SK-N-SH treated with all-trans-retinoic acid at 6 μM for 48 hours (cell line): ENCODE data around the gene NIPSNAP3A.
"Not testable (repeated sequence)": the region's sequence is repeated elsewhere in the genome, so short reads cannot be mapped to it uniquely, and the experiment has no call there.

Experiments
- ATAC-seq: fragments of 200-7000 bp; cut with Tn5 transposase; 3 replicates; pipeline ENCODE4 v1.9.1; 2020; ENCODE audit warnings: mild to moderate bottlenecking, moderate library complexity
- ARNTL ChIP-seq: fragments of 450-650 bp; formaldehyde crosslinking; IDR thresholded peaks from 2 replicates; pipeline ENCODE4 v1.5.0; 2020; ENCODE audit warnings: low read depth, mild to moderate bottlenecking, moderate library complexity, borderline replicate concordance
- BACH2 ChIP-seq: fragments of 250-450 bp; sonication (Bioruptor Pico); IDR thresholded peaks from 2 replicates; pipeline ENCODE4 v1.9.0; 2021; ENCODE audit warnings: mild to moderate bottlenecking, borderline replicate concordance
- CSDC2 ChIP-seq: fragments of 250-450 bp; sonication (Bioruptor Pico); IDR thresholded peaks from 2 replicates; pipeline ENCODE4 v1.5.0; 2020; ENCODE audit warnings: mild to moderate bottlenecking, moderate library complexity
- ESRRG ChIP-seq: fragments of 250-450 bp; sonication (Bioruptor Pico); IDR thresholded peaks from 2 replicates; pipeline ENCODE4 v1.6.1; 2021; ENCODE audit warnings: mild to moderate bottlenecking
- GLIS3 ChIP-seq: fragments of 250-450 bp; sonication (Bioruptor Pico); IDR thresholded peaks from 2 replicates; pipeline ENCODE4 v1.5.0; 2020; ENCODE audit warnings: mild to moderate bottlenecking, moderate library complexity
- ISL1 ChIP-seq: fragments of 250-450 bp; sonication (Bioruptor Pico); IDR thresholded peaks from 2 replicates; pipeline ENCODE4 v2.1.2; 2022; ENCODE audit warnings: mild to moderate bottlenecking, moderate library complexity
- OSR1 ChIP-seq: fragments of 250-450 bp; sonication (Bioruptor Pico); IDR thresholded peaks from 2 replicates; pipeline ENCODE4 v1.8.0; 2022; ENCODE audit warnings: moderate library complexity, mild to moderate bottlenecking, inconsistent platforms
- PPARA ChIP-seq: fragments of 250-450 bp; sonication (Bioruptor Pico); IDR thresholded peaks from 2 replicates; pipeline ENCODE4 v1.5.0; 2020; ENCODE audit warnings: mild to moderate bottlenecking, borderline replicate concordance
- RARB ChIP-seq: fragments of 250-450 bp; sonication (Bioruptor Pico); IDR thresholded peaks from 2 replicates; pipeline ENCODE4 v1.8.0; 2021; ENCODE audit warnings: mild to moderate bottlenecking, moderate library complexity
- TCF4 ChIP-seq: fragments of 250-450 bp; sonication (Bioruptor Pico); IDR thresholded peaks from 2 replicates; pipeline ENCODE4 v1.8.0; 2021; ENCODE audit warnings: mild to moderate bottlenecking, moderate library complexity, borderline replicate concordance
- TOX ChIP-seq: fragments of 250-450 bp; sonication (Bioruptor Pico); IDR thresholded peaks from 2 replicates; pipeline ENCODE4 v1.8.0; 2021; ENCODE audit warnings: mild to moderate bottlenecking, moderate library complexity, borderline replicate concordance
- ZC3H10 ChIP-seq: fragments of 250-450 bp; sonication (Bioruptor Pico); IDR thresholded peaks from 2 replicates; pipeline ENCODE4 v1.5.1; 2021; ENCODE audit warnings: mild to moderate bottlenecking, moderate library complexity
- ZFP3 ChIP-seq: fragments of 250-450 bp; sonication (Bioruptor Pico); IDR thresholded peaks from 2 replicates; pipeline ENCODE4 v1.5.0; 2020; ENCODE audit warnings: mild to moderate bottlenecking, moderate library complexity
- ZFP30 ChIP-seq: fragments of 450-650 bp; formaldehyde crosslinking; IDR thresholded peaks from 2 replicates; pipeline ENCODE4 v1.5.0; 2022; ENCODE audit warnings: mild to moderate bottlenecking, moderate library complexity
- ZNF565 ChIP-seq: fragments of 450-650 bp; formaldehyde crosslinking; conservative IDR thresholded peaks from 2 replicates; pipeline ENCODE4 v1.5.0; 2020; ENCODE audit warnings: low read depth, mild to moderate bottlenecking, moderate library complexity
- ZNF70 ChIP-seq: fragments of 450-650 bp; formaldehyde crosslinking; IDR thresholded peaks from 2 replicates; pipeline ENCODE4 v1.5.0; 2020; ENCODE audit warnings: mild to moderate bottlenecking, moderate library complexity
- ZNF8 ChIP-seq: fragments of 450-650 bp; formaldehyde crosslinking; IDR thresholded peaks from 2 replicates; pipeline ENCODE4 v1.5.0; 2020; ENCODE audit warnings: mild to moderate bottlenecking, moderate library complexity
- TF ChIP-seq, protein P1 (sequence below): fragments of 250-450 bp; sonication (Bioruptor Pico); IDR thresholded peaks from 2 replicates; pipeline ENCODE4 v1.8.0; 2021; ENCODE audit warnings: low read depth, mild to moderate bottlenecking, moderate library complexity, borderline replicate concordance
- TF ChIP-seq, protein P2 (sequence below): fragments of 250-450 bp; sonication (Bioruptor Pico); IDR thresholded peaks from 2 replicates; pipeline ENCODE4 v1.5.1; 2020; ENCODE audit warnings: low read depth, mild to moderate bottlenecking, moderate library complexity
- TF ChIP-seq, protein P3 (sequence below): fragments of 250-450 bp; sonication (Bioruptor Pico); IDR thresholded peaks from 2 replicates; pipeline ENCODE4 v1.8.0; 2020; ENCODE audit warnings: mild to moderate bottlenecking, moderate library complexity, borderline replicate concordance
- TF ChIP-seq, protein P4 (sequence below): fragments of 250-450 bp; sonication (Bioruptor Pico); IDR thresholded peaks from 2 replicates; pipeline ENCODE4 v1.5.1; 2021; ENCODE audit warnings: mild to moderate bottlenecking, moderate library complexity

Gene NIPSNAP3A

DNA sequence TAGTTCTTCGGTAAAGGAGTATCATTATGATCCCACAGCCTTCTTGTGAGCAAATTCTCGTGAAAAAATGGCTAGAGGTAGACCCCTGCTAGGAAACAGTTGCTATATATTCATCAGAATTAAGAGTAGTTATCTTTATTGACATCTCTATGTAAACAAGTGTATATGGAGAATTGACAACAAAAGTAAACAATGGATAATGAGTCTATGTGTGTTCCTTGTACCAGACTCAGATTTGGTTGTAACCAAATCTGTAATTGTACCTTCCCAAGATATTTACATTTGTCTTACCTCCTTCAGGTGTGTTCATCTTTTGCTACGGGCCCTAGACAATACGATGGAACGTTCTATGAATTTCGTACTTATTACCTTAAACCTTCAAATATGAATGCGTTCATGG, 18.5 kb downstream of the NIPSNAP3A start:
- TF ChIP-seq ZNF8 (no peak), TOX (CRISPR knock-in tag) (no peak), ZFP30 (CRISPR knock-in tag) (no peak), ARNTL (CRISPR knock-in tag) (no peak), PPARA (no peak), CSDC2 (CRISPR knock-in tag) (no peak), OSR1 (CRISPR knock-in tag) (no peak)
- TF ChIP-seq, protein P1, sequence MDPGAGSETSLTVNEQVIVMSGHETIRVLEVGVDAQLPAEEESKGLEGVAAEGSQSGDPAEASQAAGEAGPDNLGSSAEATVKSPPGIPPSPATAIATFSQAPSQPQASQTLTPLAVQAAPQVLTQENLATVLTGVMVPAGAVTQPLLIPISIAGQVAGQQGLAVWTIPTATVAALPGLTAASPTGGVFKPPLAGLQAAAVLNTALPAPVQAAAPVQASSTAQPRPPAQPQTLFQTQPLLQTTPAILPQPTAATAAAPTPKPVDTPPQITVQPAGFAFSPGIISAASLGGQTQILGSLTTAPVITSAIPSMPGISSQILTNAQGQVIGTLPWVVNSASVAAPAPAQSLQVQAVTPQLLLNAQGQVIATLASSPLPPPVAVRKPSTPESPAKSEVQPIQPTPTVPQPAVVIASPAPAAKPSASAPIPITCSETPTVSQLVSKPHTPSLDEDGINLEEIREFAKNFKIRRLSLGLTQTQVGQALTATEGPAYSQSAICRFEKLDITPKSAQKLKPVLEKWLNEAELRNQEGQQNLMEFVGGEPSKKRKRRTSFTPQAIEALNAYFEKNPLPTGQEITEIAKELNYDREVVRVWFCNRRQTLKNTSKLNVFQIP (CRISPR knock-in tag), result no peak
- TF ChIP-seq, protein P2, sequence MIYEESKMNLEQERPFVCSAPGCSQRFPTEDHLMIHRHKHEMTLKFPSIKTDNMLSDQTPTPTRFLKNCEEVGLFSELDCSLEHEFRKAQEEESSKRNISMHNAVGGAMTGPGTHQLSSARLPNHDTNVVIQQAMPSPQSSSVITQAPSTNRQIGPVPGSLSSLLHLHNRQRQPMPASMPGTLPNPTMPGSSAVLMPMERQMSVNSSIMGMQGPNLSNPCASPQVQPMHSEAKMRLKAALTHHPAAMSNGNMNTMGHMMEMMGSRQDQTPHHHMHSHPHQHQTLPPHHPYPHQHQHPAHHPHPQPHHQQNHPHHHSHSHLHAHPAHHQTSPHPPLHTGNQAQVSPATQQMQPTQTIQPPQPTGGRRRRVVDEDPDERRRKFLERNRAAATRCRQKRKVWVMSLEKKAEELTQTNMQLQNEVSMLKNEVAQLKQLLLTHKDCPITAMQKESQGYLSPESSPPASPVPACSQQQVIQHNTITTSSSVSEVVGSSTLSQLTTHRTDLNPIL (CRISPR knock-in tag), result no peak
- TF ChIP-seq, all 23 proteins: peak for 0
- no peak for ATAC-seq

DNA sequence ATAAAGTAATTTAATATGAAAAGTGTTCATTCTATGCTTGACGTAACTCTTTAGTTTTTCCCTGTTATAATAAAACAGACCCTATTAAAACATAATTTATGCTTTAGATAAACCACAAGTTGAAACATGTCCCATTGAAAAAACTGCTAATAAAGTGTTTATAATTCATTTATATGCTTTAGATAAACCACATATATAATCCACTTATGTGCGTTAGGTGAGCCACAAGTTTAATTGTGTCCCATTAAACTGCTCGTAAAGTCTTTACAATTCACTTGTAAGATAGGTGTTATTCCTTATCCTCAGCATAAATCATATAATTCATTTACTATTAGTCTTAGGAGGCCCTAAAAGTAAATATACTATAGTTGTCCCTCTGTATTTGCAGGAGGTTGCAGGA, 20.0 kb downstream of the NIPSNAP3A start:
- TF ChIP-seq ZFP30 (CRISPR knock-in tag), result no peak
- TF ChIP-seq, protein P3, sequence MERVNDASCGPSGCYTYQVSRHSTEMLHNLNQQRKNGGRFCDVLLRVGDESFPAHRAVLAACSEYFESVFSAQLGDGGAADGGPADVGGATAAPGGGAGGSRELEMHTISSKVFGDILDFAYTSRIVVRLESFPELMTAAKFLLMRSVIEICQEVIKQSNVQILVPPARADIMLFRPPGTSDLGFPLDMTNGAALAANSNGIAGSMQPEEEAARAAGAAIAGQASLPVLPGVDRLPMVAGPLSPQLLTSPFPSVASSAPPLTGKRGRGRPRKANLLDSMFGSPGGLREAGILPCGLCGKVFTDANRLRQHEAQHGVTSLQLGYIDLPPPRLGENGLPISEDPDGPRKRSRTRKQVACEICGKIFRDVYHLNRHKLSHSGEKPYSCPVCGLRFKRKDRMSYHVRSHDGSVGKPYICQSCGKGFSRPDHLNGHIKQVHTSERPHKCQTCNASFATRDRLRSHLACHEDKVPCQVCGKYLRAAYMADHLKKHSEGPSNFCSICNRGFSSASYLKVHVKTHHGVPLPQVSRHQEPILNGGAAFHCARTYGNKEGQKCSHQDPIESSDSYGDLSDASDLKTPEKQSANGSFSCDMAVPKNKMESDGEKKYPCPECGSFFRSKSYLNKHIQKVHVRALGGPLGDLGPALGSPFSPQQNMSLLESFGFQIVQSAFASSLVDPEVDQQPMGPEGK (CRISPR knock-in tag), result no peak
- TF ChIP-seq TOX (CRISPR knock-in tag), result no peak
- no peak for TF ChIP-seq BACH2 (CRISPR knock-in tag)
- no peak for TF ChIP-seq ZNF565 (CRISPR knock-in tag)
- TF ChIP-seq CSDC2 (CRISPR knock-in tag), result no peak
- no peak for TF ChIP-seq ZNF8
- no peak for TF ChIP-seq RARB (CRISPR knock-in tag)
- no peak for TF ChIP-seq ISL1 (CRISPR knock-in tag)
- TF ChIP-seq, protein P1 (CRISPR knock-in tag), result no peak
- TF ChIP-seq GLIS3, result no peak
- TF ChIP-seq ZNF70 (CRISPR knock-in tag), result no peak
- TF ChIP-seq OSR1 (CRISPR knock-in tag), result no peak
- TF ChIP-seq, protein P4, sequence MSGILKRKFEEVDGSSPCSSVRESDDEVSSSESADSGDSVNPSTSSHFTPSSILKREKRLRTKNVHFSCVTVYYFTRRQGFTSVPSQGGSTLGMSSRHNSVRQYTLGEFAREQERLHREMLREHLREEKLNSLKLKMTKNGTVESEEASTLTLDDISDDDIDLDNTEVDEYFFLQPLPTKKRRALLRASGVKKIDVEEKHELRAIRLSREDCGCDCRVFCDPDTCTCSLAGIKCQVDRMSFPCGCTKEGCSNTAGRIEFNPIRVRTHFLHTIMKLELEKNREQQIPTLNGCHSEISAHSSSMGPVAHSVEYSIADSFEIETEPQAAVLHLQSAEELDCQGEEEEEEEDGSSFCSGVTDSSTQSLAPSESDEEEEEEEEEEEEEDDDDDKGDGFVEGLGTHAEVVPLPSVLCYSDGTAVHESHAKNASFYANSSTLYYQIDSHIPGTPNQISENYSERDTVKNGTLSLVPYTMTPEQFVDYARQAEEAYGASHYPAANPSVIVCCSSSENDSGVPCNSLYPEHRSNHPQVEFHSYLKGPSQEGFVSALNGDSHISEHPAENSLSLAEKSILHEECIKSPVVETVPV (CRISPR knock-in tag), result no peak
- no peak for TF ChIP-seq TCF4
- TF ChIP-seq ESRRG (CRISPR knock-in tag), result no peak
- TF ChIP-seq PPARA, result no peak
- TF ChIP-seq, protein P2 (CRISPR knock-in tag), result no peak
- TF ChIP-seq ZFP3 (CRISPR knock-in tag), result no peak
- no peak for TF ChIP-seq ZC3H10 (CRISPR knock-in tag)
- TF ChIP-seq, all 23 proteins: peak for 0
- ATAC-seq, result no peak

DNA sequence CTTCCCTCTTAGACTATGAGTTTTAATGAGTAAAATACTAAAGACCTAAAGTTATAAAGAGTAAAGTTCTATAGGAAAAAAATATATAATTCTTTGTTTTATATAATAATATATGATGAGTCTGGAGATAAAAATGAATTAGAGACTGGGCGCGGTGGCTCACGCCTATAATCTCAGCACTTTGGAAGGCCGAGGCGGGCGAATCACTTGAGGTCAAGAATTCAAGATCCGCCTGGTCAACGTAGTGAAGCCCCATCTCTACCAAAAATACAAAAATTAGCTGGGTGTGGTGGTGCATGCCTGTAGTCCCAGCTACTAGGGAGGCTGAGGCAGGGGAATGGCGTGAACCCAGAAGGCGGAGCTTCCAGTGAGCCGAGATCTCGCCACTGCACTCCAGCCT, 21.5 kb downstream of the NIPSNAP3A start:
- not testable (repeated sequence) for ATAC-seq
